Parathyroid adenoma (tissue), 2 donors: Measurements from ENCODE around the gene DAD1.

ENCODE experiments used
- H2AFZ ChIP-seq: fragments of 300-600 bp; sonication (generic); one replicate; pipeline ENCODE4 v1.7.0; 2017; ENCODE audit warnings: antibody characterized with exemption, mild to moderate bottlenecking
- H3K27ac ChIP-seq: fragments of 300-600 bp; sonication (generic); one replicate; pipeline ENCODE4 v1.7.0; 2017
- H3K27me3 ChIP-seq: fragments of 300-600 bp; sonication (generic); one replicate; pipeline ENCODE4 v1.7.0; 2017; ENCODE audit warnings: low read length; ENCODE audit not compliant: control insufficient read depth, insufficient read depth
- H3K36me3 ChIP-seq: fragments of 300-600 bp; sonication (generic); one replicate; pipeline ENCODE4 v1.7.0; 2017; ENCODE audit warnings: low read length; ENCODE audit not compliant: control insufficient read depth, insufficient read depth
- H3K4me1 ChIP-seq: fragments of 300-600 bp; sonication (generic); one replicate; pipeline ENCODE4 v1.7.0; 2017; ENCODE audit warnings: control low read depth
- H3K4me2 ChIP-seq: fragments of 300-600 bp; sonication (generic); one replicate; pipeline ENCODE4 v1.7.0; 2017; ENCODE audit warnings: low read length
- H3K4me3 ChIP-seq: fragments of 300-600 bp; sonication (generic); one replicate; pipeline ENCODE4 v1.7.0; 2017; ENCODE audit warnings: low read depth, low read length
- H3K79me2 ChIP-seq: fragments of 300-600 bp; sonication (generic); one replicate; pipeline ENCODE4 v1.7.0; 2017; ENCODE audit warnings: control low read depth
- H3K9ac ChIP-seq: fragments of 300-600 bp; sonication (generic); one replicate; pipeline ENCODE4 v1.7.0; 2017; ENCODE audit warnings: mild to moderate bottlenecking
- H3K9me3 ChIP-seq: fragments of 300-600 bp; sonication (generic); one replicate; pipeline ENCODE4 v1.7.0; 2017; ENCODE audit warnings: low read length; ENCODE audit not compliant: control insufficient read depth
- TF ChIP-seq, protein P1 (sequence below): fragments of 300-600 bp; sonication (generic); IDR thresholded peaks from one replicate; pipeline ENCODE4 v1.7.0; 2017; ENCODE audit warnings: antibody characterized with exemption, mild to moderate bottlenecking
- donor health status: primary hyperparathyroidism.

Gene DAD1

DNA sequence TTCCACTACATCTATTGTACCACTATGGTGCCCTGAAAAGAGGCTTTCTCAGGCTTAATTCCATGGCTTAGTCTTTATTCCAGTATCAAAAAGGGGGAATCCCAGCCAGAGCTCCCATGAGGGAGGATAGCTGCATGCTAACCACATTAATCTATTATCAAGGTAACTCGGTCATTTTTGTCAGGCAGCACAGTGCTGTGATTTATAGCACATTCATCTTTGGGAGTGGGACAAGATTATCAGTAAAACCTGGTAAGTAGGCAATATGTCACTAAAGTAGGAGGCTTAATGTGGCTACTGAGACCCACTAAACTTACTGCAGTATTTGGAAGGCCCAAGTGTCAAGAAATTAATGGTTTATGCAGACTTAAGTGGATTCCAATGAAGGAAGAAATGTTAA is 58.9 kb downstream of the DAD1 start:
- Histone ChIP-seq H3K9ac (no peak overlapping the region), H3K9me3 (no peaks in the 10 kb centered on the region)

DNA sequence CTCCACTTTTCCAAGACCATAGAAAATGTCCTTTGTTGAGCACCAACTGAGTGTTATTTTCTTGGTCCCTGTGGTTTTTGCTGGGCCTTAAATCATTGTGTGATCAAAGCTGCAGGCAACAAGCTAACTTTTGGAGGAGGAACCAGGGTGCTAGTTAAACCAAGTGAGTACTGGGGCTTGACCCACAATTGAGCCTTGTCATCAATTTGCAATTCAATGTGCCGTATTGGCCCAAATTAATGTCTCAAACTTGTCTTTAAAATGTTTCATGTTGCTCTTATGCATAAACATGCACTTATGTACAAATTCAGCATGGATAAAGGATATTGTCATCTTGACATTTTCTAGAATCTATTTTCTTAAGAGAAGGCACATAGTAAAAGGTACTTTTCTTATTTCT is 62.3 kb downstream of the DAD1 start:
- TF ChIP-seq, protein P1, sequence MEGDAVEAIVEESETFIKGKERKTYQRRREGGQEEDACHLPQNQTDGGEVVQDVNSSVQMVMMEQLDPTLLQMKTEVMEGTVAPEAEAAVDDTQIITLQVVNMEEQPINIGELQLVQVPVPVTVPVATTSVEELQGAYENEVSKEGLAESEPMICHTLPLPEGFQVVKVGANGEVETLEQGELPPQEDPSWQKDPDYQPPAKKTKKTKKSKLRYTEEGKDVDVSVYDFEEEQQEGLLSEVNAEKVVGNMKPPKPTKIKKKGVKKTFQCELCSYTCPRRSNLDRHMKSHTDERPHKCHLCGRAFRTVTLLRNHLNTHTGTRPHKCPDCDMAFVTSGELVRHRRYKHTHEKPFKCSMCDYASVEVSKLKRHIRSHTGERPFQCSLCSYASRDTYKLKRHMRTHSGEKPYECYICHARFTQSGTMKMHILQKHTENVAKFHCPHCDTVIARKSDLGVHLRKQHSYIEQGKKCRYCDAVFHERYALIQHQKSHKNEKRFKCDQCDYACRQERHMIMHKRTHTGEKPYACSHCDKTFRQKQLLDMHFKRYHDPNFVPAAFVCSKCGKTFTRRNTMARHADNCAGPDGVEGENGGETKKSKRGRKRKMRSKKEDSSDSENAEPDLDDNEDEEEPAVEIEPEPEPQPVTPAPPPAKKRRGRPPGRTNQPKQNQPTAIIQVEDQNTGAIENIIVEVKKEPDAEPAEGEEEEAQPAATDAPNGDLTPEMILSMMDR: no peak
- no peak overlapping the region for H3K27ac ChIP-seq
- H3K36me3 ChIP-seq: no peaks in the 10 kb centered on the region
- no peaks in the 10 kb centered on the region for H3K27me3 ChIP-seq
- H3K9ac ChIP-seq: no peak overlapping the region
- H3K4me2 ChIP-seq: no peak overlapping the region
- H3K9me3 ChIP-seq: no peaks in the 10 kb centered on the region
- H3K4me1 ChIP-seq: no peaks in the 10 kb centered on the region
- H3K4me3 ChIP-seq: no peak overlapping the region
- no peaks in the 10 kb centered on the region for H3K79me2 ChIP-seq
- H2AFZ ChIP-seq: no peak overlapping the region

More for the DNA sequence above, 58.9 kb downstream of the DAD1 start:
- Histone ChIP-seq H3K36me3 (no peaks in the 10 kb centered on the region), H3K4me2 (no peak overlapping the region), H3K27ac (no peak overlapping the region), H3K4me1 (no peaks in the 10 kb centered on the region), H2AFZ (no peak overlapping the region), H3K4me3 (no peak overlapping the region), H3K27me3 (no peaks in the 10 kb centered on the region), H3K79me2 (no peaks in the 10 kb centered on the region)
- TF ChIP-seq, protein P1: no peak

DNA sequence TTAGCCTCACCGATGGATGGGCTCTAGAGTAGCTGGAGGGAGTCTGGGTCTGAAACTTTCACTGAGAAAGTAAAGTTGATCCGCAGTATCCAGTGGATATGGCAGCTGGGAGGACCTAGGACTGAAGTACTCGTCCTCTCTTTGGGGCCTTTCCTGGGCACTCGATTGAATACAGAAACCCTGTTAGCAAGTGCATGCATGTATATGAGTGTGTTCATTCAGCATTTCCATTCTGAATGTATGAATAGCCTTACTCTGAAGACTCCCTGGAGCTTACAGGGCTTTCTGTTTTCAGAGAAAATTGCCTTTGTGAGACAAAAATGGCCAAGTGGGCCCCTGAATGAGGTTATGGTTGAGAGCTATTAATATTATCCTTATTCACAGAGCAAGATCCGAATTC is 62.8 kb downstream of the DAD1 start:
- Histone ChIP-seq H3K27ac (no peak overlapping the region), H3K4me3 (no peak overlapping the region), H3K36me3 (no peaks in the 10 kb centered on the region), H3K4me1 (no peaks in the 10 kb centered on the region), H3K4me2 (no peak overlapping the region), H3K79me2 (no peaks in the 10 kb centered on the region), H3K9ac (no peak overlapping the region), H3K27me3 (no peaks in the 10 kb centered on the region), H3K9me3 (no peaks in the 10 kb centered on the region), H2AFZ (no peak overlapping the region)
- TF ChIP-seq, protein P1: no peak

DNA sequence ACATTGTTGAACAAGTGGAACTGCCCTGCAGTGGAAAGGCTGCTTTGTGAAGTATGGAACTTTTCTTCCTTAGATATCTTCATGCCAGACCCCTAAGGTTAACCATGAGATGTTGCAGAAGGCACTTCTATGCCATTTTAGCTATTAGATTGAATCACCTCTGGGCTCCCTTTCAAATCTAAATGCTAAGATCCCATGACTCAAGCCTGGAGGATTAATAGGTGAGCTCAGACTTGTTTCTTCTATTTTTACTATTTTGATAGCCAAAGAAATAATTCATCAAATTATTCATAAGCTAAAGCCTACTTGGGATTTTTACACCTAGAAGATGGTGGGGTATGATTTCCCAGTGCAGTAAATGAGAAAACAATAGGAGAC is 64.3 kb downstream of the DAD1 start:
- no peak overlapping the region for H3K9ac ChIP-seq
- no peak overlapping the region for H2AFZ ChIP-seq
- no peak overlapping the region for H3K4me3 ChIP-seq
- H3K36me3 ChIP-seq: no peaks in the 10 kb centered on the region
- TF ChIP-seq, protein P1: no peak
- H3K27me3 ChIP-seq: no peaks in the 10 kb centered on the region
- H3K4me1 ChIP-seq: no peaks in the 10 kb centered on the region
- H3K9me3 ChIP-seq: no peaks in the 10 kb centered on the region
- H3K4me2 ChIP-seq: no peak overlapping the region
- H3K27ac ChIP-seq: no peak overlapping the region
- no peaks in the 10 kb centered on the region for H3K79me2 ChIP-seq

DNA sequence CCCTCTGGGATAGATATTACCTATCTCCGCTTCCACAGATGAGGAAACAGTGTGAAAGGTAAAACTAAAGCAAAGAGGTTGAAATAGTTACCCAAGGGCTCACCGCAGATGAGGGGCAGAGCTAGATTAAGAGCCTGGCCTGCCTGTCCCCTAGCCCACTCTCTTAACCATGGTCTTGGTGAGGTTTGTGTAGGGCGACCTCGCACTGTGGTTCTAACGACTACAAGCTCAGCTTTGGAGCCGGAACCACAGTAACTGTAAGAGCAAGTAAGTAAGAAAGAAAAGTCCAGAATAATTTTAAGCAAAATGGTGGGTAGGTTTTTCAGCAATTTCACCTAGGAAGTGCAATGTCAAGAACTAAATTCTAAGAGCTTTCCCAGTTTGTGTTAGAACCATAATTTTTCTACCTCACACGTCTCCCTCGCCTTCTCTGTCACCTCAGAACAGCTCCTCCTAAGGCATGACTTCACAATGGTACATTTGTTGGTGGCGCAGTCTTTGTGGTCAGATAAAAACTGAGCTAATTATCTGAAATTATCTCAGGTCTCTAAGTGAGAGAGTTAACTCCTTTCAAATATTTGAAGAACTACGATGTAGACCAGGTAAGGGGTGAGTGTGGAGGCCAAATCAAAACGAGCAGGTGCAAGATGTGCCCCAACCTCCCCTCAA is 64.8 kb downstream of the DAD1 start:
- Histone ChIP-seq H3K27me3 (no peaks in the 10 kb centered on the region), H3K36me3 (no peaks in the 10 kb centered on the region), H3K9ac (no peak overlapping the region), H3K4me3 (no peak overlapping the region), H3K27ac (no peak overlapping the region), H3K9me3 (no peaks in the 10 kb centered on the region), H3K79me2 (no peaks in the 10 kb centered on the region), H3K4me2 (no peak overlapping the region), H2AFZ (no peak overlapping the region), H3K4me1 (no peaks in the 10 kb centered on the region)
- TF ChIP-seq, protein P1: no peak
